HFF-Myc (cell line): ENCODE results near the gene RUSC2.
"Not testable (repeated sequence)": the region's sequence is repeated elsewhere in the genome, so short reads cannot be mapped to it uniquely, and the experiment has no call there.

ENCODE experiments used
- DNase-seq: peaks from one replicate; pipeline ENCODE4 v3.0.0-alpha.2; 2011; ENCODE audit warnings: low read depth; ENCODE audit errors: extremely low read depth
- H3K4me3 ChIP-seq: replicated peaks from 2 replicates; pipeline ENCODE4 v1.5.1; 2011; ENCODE audit warnings: low read depth, mild to moderate bottlenecking, control low read depth, low read length
- TF ChIP-seq, protein P1 (sequence below): IDR thresholded peaks from 2 replicates; pipeline ENCODE4 v1.5.1; 2012; ENCODE audit warnings: mild to moderate bottlenecking, low read depth, low read length, control low read depth; ENCODE audit errors: missing control alignments

Gene RUSC2

DNA sequence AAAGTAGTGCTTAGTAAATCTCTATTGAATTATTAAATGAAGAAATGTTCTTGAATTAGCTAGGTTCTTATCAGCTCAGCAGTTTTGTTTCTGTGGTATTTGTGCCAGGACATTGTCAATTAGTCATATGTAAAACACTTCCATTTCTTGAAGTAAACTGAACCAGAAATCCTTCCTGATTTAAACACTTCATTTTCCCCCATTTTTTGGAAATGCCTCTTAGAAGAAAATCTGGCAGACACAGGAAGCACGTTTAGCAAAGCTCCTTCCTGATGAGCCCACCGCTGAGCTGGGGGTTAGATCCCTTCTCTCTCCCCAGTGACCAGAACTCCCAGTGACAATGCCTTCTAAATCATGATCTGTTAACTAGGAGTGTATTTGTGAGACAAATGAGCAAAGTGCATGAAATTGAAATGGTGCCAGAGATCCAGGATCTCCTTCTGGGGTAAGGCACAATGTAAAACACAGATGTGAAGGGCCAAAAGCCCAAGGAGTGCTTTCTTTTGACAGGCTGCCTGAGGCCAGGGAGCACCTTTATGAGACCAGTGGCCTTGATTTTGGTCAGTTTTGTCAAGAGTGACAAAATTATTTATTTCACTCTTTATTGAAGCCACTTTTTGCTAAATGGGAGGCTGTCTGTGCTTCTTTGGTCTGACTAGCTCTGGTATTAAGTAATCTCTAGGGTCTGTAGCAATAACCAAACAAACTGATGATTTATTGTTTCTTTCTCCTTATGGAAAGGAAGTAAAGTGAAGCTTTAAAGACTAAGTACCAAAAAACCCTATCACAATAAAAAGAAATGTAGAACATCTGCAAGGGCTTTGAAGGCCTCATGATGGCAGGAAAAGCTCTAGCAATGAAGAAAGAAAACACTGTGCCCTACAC lies 25.5 kb upstream of the RUSC2 start:
- H3K4me3 ChIP-seq: no peak overlapping the region
- TF ChIP-seq, protein P1, sequence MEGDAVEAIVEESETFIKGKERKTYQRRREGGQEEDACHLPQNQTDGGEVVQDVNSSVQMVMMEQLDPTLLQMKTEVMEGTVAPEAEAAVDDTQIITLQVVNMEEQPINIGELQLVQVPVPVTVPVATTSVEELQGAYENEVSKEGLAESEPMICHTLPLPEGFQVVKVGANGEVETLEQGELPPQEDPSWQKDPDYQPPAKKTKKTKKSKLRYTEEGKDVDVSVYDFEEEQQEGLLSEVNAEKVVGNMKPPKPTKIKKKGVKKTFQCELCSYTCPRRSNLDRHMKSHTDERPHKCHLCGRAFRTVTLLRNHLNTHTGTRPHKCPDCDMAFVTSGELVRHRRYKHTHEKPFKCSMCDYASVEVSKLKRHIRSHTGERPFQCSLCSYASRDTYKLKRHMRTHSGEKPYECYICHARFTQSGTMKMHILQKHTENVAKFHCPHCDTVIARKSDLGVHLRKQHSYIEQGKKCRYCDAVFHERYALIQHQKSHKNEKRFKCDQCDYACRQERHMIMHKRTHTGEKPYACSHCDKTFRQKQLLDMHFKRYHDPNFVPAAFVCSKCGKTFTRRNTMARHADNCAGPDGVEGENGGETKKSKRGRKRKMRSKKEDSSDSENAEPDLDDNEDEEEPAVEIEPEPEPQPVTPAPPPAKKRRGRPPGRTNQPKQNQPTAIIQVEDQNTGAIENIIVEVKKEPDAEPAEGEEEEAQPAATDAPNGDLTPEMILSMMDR: no peak
- DNase-seq: no peak

DNA sequence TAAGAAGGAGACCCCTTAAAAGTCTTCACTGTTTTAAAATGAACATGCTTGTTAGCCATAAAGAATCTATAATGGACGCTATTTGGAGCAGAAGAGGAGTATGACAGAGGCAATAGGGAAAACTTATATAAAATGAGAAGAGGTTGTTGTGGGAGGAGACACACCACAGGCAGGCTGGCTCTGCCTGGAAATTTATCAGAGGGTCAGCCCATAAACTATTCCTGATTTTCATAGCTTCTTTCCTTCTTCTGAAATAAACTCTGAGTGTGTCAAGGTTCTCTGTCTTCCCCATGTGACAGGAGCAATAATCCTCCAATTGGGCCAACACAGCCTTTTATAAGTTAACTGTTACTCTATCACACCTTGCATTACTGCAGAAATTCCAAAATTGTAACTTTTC lies 19.6 kb upstream of the RUSC2 start:
- TF ChIP-seq, protein P1: no peak
- DNase-seq: no peak
- no peak overlapping the region for H3K4me3 ChIP-seq

DNA sequence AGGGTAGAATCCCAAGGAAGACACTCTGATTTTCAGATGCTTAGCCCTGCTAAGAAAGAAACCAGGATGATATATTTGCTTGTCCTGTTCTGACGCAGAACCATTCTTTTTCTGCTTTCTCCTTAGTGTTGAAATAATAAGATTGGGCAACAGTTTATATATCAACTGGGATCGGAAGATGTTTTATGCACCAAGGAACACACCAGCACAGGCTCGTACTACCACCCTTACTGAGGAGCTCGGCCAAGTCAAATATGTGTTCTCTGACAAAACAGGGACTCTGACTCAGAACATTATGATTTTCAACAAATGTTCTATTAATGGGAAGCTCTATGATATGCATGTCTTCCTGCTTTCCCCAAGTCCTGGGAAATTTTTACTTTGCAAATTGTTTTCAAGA lies 19.0 kb upstream of the RUSC2 start:
- TF ChIP-seq, protein P1: no peak
- no peak for DNase-seq
- H3K4me3 ChIP-seq: no peak overlapping the region

DNA sequence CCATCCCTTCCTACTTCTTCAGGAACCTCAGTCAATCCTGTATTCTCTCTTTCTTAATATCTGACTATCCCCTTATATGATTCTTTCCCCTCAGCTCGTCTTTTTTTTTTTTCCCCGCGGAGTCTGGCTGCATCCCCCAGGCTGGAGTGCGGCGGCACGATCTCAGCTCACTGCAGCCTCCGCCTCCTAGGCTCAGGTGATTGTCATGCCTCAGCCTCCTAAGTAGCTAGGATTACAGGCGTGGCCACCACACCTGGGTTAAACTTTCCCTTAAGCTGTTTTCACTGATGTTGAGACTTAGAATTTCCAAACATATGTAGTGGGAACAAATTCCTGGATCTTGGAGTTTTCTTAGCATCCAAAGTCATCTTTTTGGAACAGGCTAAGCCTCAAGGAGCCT lies 13.3 kb upstream of the RUSC2 start:
- no peak overlapping the region for H3K4me3 ChIP-seq
- DNase-seq: no peak
- TF ChIP-seq, protein P1: no peak

DNA sequence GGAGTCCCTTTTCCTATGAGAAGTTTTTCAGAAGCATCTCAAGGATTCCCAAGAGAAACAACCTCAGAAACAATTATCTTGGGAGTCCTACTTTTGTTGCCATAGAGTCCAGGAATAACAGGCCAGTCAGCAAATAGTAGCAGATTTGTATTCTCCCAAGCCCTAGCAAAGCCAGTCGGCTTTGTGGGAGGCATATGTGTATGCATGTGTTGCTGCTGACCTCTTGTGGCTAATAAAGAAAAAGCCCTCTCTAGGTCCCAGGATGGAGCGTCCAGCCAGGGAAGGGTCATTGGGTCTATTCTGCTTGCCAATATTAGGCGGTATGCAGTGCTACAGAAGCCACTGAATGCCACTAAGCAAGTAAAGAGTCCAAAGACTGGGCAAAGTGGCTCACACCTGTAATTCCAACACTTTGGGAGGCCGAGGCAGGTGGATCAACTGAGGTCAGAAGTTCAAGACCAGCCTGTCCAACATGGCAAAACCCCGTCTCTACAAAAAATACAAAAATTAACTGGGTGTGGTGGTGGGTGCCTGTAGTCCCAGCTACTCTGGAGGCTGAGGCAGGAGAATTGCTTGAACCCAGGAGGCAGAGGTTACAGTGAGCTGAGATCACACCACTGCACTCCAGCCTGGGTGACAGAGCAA lies 12.6 kb upstream of the RUSC2 start:
- H3K4me3 ChIP-seq: not testable (repeated sequence)
- peak; percentile 53 for DNase-seq
- TF ChIP-seq, protein P1: peak; percentile 81

DNA sequence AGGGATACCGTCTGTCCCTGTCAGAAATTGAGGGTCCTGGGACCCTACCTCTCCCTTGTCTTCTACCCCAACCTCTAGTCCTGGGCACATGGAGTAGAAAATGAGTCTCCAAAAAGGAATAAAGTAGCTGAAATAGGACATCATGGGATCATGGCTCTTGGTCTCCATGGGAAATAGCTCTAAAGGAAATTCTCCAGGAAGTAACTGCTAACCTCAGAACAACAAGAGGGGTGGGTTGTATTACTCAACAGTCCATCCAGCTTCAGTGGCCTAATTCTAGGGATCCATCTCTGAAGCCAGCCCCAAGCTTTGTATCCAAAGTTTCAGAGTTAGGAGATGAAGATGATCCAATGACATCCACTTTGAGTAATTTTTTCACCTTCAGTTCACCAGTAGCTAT lies 11.0 kb upstream of the RUSC2 start:
- DNase-seq: no peak
- H3K4me3 ChIP-seq: no peak overlapping the region
- TF ChIP-seq, protein P1: no peak
